ENCODE data around the gene THOC6. TPM values are rescaled to one million over a fixed set of nuclear protein-coding genes. Genes with fewer than 3 reads are reported as not detected.
"Not testable (repeated sequence)": the region's sequence is repeated elsewhere in the genome, so short reads cannot be mapped to it uniquely, and the experiment has no call there.

THOC6 gene
- total RNA-seq, 1 experiment from 2014 or later: 118 TPM

DNA sequence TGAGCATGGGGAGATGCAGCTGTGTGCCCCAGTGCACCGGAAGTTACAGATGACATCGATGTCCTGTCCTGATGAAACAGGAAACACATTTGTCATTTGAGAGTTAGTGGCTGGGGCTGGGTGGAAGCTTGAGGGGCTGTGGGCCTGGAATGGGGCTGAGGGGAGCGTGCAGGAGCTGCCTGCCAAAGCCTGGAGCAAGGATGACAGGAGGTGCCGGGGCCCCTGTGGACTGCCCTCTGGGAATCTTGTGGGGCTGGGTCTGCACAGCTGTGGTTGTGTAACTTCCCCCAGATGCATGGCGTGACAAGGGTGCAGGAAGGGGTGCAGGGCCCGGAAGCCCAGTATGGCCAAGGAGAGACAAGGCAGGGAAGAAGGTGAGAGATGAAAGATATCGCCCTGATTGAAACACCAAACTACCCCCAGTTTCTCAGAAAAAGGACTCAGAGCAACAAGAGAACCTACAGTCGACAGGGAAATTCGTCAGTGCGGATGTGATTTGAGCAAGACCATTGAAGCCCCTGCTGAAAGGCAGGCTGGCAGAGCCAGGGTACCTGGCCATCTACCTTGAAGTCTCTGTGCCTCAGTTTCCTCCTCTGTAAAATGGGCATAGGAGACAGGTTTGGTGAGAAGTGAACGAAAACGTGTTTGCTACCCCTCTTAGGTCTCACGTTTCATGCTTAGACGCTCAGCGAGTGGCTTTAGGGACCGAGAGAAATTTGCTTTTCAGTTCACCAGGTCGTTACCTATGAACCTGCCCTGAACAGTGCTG lies 31.3 kb downstream of the THOC6 start:
- Histone ChIP-seq H3K9me3 (no peaks in the 10 kb centered on the region), H3K27me3 (no peaks in the 10 kb centered on the region), H3K36me3 (no peaks in the 10 kb centered on the region; the same call in 1 of the 2 replicates), H3K4me3 (no peak overlapping the region)
- no peak for DNase-seq

DNA sequence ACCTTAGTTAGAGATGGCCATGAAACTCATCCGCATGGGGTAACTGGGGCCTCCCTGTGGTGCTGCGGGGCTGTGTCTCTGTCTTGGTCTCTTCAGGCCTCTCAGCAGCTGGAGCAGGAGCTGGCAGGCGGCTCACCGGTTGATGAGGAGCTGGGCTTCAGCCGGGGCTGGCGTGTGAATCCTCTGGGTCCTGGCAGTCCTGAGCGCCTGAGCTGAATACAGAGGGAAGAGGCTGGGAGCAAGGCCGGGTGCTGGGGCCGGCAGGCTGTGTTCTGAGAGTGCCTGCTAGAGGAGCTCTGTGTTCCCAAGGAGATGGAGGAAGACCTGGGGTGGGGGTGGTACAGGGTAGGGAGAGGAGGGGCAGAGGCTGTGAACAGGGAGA lies 31.9 kb downstream of the THOC6 start:
- H3K9me3 ChIP-seq, H3K27me3 ChIP-seq, H3K36me3 ChIP-seq, H3K4me3 ChIP-seq, DNase-seq: not testable (repeated sequence)

DNA sequence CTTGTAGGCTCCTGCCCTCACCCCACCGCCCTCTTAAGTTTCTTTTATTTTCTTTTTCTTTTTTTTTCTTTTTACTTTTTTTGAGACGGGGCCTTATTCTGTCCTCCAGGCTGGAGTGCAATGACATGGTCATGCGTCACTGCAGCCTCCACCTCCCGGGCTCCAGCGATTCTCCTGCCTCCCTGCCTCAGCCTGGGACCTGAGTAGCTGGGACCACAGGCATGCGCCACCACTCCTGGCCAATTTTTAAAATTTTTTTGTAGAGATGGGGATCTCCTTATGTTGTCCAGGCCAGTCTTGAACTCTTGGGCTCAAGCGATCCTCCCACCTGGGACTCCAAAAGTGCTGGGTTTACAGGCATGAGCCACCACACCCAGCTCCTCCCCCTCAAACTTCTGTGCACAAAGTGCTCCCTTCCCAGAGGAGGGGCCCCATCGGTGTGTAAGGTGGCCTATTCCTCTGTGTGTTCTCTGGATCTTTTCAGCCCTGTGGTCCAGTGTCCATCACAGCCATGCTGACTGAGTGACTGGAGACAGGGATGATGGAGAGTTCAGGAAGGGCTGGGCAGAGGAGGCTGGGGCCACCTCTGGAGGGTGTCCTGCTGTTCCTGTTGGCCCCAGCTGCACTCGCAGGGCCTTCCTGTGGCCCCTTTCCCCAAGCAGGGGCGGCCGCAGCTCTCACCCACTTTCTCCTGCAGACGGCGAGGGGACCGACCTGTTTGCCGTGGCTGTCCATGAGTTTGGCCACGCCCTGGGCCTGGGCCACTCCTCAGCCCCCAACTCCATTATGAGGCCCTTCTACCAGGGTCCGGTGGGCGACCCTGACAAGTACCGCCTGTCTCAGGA lies 32.7 kb downstream of the THOC6 start:
- Histone ChIP-seq H3K27me3 (no peaks in the 10 kb centered on the region), H3K4me3 (no peak overlapping the region), H3K36me3 (no peaks in the 10 kb centered on the region; the same call in 1 of the 2 replicates), H3K9me3 (no peaks in the 10 kb centered on the region)
- DNase-seq: no peak

DNA sequence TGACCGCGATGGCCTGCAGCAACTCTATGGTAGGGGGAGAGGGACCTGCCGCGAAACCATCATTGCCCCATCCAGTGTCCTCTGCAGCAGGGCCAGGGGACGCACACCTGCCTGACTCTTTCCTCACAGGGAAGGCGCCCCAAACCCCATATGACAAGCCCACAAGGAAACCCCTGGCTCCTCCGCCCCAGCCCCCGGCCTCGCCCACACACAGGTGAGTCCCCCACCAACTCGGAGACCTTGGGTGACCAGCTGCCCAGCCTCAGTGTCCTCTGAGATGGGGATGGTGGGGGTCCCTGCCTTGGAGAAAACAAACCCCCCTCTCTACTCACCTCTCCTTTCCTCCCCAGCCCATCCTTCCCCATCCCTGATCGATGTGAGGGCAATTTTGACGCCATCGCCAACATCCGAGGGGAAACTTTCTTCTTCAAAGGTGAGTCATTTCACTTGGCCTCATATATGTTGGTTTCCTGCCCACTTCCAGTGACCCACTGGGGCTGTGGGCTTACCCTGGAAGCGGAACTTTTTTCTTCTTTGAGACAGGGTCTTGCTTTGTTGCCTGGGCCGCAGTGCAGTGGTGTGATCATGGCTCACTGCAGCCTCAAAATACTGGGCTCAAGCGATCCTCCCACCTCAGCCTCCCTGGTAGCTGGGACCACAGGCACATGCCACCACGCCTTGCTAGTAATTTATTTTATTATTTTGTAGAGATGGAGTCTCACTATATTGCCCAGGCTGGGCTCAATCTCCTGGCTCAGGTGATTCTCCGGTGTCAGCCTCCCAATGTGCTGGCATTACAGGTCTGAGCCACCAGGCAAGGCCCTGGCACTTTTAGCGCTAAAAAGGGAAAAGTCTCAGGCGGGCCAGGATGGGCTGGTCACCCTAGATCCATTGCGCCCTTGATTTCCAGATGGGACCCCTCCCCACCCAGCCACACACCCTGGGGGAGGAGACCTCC lies 33.6 kb downstream of the THOC6 start:
- H3K36me3 ChIP-seq: no peaks in the 10 kb centered on the region; the same call in 1 of the 2 replicates
- H3K4me3 ChIP-seq: no peak overlapping the region
- no peaks in the 10 kb centered on the region for H3K27me3 ChIP-seq
- H3K9me3 ChIP-seq: no peaks in the 10 kb centered on the region
- no peak for DNase-seq

DNA sequence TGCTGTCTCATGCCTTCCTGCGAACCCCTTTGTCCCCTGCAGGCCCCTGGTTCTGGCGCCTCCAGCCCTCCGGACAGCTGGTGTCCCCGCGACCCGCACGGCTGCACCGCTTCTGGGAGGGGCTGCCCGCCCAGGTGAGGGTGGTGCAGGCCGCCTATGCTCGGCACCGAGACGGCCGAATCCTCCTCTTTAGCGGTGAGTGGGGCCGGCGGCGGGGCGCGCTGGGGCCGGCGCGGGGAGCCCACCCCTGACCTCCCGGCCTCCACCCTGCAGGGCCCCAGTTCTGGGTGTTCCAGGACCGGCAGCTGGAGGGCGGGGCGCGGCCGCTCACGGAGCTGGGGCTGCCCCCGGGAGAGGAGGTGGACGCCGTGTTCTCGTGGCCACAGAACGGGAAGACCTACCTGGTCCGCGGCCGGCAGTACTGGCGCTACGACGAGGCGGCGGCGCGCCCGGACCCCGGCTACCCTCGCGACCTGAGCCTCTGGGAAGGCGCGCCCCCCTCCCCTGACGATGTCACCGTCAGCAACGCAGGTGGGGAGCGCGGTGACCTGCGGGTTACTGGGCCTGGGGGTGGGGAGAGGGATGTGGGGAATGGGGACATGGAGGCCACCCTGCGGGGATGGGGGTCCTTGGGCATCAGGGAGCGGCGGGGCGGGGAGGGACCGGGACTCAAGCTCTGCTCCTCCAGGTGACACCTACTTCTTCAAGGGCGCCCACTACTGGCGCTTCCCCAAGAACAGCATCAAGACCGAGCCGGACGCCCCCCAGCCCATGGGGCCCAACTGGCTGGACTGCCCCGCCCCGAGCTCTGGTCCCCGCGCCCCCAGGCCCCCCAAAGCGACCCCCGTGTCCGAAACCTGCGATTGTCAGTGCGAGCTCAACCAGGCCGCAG lies 34.5 kb downstream of the THOC6 start:
- Histone ChIP-seq H3K9me3 (no peaks in the 10 kb centered on the region), H3K4me3 (peak overlapping the region; percentile 98), H3K36me3 (no peaks in the 10 kb centered on the region; the same call in 1 of the 2 replicates), H3K27me3 (no peaks in the 10 kb centered on the region)
- DNase-seq: no peak

DNA sequence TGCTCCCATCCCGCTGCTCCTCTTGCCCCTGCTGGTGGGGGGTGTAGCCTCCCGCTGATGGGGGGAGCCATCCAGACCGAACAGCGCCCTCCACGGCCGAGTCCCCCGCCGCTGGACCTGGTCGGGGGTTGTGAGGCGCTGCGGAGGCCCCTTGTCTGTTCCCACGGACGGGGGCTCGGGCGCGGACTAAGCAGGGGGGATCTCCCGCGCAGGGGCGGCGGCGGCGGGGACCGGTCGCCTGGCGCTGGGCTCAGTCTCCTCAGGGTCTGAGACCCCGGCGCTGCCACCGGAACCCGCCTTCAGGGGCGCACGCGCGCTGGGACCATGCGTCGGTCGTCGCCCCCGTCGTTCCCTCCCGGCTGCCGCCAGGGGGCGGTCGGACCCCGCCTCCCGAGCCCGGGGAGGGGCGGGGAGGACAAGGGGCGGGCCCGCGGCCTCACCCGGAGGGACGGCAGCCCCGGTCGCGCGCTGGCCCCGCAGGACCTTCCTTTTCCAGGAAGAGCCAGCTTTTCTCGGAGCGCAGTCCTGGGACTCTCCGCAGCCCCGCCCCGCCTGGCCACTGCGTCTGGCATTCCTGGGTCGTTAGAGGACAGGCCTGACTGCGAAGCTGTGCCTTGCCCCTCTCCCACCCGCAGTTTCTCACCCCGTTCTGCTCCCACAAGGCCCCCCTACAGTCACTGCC lies 35.3 kb downstream of the THOC6 start:
- H3K27me3 ChIP-seq: no peaks in the 10 kb centered on the region

DNA sequence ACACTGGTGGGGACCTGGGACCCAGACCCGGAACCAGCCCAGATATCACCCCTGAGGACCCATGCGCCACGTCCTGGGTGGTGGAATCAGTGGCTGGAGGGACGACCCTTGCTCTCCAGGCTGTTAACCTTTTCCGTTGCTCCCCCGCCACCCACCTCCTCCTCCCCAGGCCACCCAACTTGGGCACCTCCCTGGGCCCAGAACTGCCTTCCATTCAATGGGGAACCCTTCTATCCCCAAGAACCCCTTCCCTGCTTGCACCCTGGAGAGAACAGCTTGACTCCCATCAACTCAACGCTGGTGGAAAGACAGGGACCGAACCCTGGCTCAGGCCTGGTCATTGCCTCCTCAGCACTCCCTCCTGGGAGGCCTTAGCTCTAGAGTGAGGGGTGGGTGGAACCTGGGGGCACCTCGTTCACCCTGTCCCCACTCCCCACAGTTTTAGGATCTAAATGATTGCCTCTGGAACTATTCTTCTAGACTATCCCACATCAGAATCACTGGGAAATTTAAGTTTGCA lies 35.9 kb downstream of the THOC6 start:
- H3K27me3 ChIP-seq: no peaks in the 10 kb centered on the region
- no peaks in the 10 kb centered on the region for H3K9me3 ChIP-seq
- peak overlapping the region; percentile 98 for H3K4me3 ChIP-seq
- no peaks in the 10 kb centered on the region; the same call in 1 of the 2 replicates for H3K36me3 ChIP-seq
- no peak for DNase-seq

More for the DNA sequence above, 35.3 kb downstream of the THOC6 start:
- Histone ChIP-seq H3K4me3 (peak overlapping the region; percentile 98), H3K36me3 (no peaks in the 10 kb centered on the region; the same call in 1 of the 2 replicates), H3K9me3 (no peaks in the 10 kb centered on the region)
- DNase-seq: peak; percentile 93

DNA sequence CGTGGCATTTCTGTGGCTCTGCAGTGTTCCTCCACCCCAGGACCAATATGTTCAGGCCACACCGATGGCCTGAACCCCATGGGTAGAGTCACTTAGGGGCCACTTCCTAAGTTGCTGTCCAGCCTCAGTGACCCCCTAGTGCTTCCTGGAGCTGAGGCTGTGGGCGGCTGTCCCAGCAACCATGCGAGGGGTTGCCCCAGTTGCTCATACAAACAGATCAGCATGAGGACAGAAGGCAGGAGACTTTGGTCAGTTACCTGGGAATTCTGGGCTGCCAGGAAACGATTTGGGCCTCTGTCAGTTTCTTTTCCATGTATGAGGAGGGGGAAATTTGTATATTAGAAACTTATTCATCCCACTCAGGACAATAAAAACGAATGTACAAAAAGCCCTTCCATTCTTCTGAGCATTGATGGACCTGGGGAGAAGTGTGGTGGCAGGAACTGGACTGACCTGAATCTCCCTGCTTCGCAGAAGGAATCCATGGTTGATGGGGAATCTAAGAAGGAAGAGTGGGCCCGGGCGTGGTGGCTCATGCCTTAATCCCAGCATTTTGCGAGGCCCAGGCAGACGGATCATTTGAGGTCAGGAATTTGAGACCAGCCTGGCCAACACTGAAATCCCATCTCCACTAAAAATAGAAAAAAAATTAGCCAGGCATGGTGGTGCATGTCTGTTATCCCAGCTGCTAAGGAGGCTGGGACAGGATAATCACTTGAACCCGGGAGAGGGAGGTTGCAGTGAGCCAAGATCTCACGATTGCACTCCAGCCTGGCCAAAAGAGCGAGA lies 36.7 kb downstream of the THOC6 start:
- H3K36me3 ChIP-seq: no peaks in the 10 kb centered on the region; the same call in 1 of the 2 replicates
- no peak for DNase-seq
- H3K27me3 ChIP-seq: no peaks in the 10 kb centered on the region
- H3K4me3 ChIP-seq: no peak overlapping the region
- no peaks in the 10 kb centered on the region for H3K9me3 ChIP-seq

DNA sequence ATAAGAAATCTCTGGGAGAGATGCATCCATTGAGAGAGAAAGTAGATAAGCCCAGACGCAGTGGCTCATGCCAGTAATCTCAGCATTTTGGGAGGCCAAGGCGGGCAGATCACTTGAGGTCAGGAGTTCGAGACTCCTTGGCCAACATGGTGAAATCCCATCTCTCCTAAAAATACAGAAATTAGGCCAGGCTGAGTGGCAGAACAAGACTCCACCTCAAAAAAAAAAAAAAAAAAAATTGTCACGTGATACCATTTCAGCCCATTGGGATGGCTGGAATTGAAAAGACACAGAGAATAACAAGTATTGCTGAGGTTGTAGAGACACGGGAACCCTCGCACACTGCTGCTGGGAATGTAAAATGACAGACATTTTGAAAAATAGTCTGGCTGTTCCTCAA lies 38.7 kb downstream of the THOC6 start:
- no peak for DNase-seq
- H3K9me3 ChIP-seq: no peaks in the 10 kb centered on the region
- no peak overlapping the region for H3K4me3 ChIP-seq
- no peaks in the 10 kb centered on the region; the same call in 1 of the 2 replicates for H3K36me3 ChIP-seq
- no peaks in the 10 kb centered on the region for H3K27me3 ChIP-seq

DNA sequence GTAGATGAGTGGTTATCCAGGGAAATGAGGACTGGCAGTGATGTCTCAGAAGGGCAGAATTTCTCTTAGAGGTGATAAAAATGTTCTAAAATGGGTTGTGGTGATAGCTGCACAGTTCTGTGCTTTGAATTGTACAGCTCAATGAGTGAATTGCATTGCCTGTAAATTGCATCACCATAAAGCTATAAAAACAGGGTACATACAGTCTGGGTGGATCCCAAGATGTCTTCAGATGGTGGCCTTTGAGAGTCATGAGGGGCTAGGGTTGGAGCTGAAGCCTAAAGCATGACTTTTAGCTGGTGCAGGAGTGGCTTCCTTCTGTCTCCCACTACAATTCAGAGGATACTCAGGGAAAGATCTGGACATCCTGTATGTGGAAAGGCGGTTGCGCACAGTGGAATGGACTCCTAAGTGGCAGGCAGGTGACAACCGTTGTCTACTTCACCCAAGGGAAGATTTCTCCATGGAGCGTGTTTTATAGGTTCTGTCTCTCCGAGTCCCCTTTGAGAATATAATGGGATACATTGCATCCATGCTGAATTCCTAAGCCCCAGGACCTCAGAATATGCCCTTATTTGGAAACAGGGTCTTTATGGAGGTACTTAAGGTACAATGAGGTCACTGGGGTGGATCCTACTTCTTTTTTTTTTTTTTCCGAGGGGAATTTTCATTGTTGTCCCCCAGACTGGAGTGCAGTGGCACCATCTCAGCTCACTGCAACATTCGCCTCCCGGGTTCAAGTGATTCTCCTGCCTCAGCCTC lies 40.0 kb downstream of the THOC6 start:
- Histone ChIP-seq H3K27me3 (no peaks in the 10 kb centered on the region), H3K36me3 (no peaks in the 10 kb centered on the region), H3K9me3 (no peaks in the 10 kb centered on the region), H3K4me3 (no peak overlapping the region)
- DNase-seq: no peak

DNA sequence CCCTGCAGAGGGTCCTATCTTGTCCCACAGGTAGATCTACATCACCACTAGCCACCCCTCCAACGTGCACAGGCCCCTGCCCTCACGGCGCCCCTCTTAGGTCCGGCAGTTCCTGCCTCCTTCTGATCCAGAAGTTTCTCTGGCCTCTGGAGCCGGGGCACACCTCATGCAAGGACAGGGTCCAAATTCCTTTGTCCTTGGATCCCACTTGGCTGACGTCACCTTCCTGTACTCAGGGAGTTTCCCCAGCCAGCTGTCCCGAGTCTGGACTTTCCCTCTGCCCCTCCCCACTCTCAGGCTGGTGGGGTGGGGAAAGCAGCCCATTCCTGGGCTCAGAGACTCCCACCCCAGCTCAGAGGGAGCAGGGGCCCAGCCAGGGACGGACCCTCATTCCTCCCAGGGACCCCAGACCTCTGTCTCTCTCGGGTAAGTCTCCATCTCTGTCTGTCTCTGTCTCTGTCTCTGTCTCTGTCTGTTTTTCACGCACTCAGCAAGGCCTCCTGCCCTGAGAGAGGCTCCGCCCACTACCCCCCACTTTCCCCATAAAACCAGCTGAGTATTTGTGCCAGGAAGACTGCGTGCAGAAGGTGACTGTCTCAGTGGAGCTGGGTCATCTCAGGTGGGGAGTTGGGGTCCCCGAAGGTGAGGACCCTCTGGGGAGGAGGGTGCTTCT lies 41.4 kb downstream of the THOC6 start, which contains the start of gene IL32:
IL32 (plus strand) TSS at position 572 of the 673 bp plus-strand sequence. CDS start 172 bp downstream, outside the sequence.
- H3K4me3 ChIP-seq: no peak within 1 kb of the TSS
- DNase-seq: peak; percentile 70
- H3K36me3 ChIP-seq: no peaks in the 10 kb centered on the region
- no peaks in the 10 kb centered on the region for H3K27me3 ChIP-seq
- H3K9me3 ChIP-seq: no peaks in the 10 kb centered on the region

DNA sequence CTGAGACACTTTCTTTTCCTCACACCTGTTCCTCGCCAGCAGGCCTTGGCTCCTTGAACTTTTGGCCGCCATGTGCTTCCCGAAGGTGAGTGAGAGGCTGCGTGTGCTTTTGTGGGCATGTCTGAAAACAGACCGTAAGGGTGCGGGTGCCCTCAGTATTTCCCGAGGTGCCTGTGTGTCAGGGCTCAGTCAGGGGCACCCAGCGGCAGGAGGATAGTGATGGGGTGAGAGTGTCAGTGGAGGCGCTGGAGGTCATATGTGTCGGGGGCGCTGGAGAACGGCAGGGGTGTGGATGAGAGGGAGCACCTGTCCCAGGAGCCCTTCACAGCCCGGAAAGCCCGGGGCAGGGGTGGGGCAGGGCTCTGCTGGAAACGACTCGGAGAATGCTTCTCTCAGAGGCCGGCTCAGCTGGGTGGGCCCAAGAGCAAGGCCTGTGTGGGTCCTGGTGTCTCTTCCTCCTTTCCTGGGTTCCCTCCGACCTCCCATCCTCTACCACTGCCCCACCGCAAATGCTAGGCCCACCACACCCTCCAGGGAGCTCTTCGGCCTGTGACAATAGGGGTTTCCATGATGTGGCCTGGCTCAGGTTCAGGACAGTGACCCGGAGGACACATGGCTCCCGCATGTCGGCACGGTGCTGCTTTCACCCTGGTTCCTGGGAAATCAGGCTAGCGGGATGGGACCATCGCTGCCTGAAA lies 42.1 kb downstream of the THOC6 start:
- no peak overlapping the region for H3K4me3 ChIP-seq
- DNase-seq: no peak
- no peaks in the 10 kb centered on the region for H3K27me3 ChIP-seq
- no peaks in the 10 kb centered on the region for H3K9me3 ChIP-seq
- no peaks in the 10 kb centered on the region for H3K36me3 ChIP-seq

DNA sequence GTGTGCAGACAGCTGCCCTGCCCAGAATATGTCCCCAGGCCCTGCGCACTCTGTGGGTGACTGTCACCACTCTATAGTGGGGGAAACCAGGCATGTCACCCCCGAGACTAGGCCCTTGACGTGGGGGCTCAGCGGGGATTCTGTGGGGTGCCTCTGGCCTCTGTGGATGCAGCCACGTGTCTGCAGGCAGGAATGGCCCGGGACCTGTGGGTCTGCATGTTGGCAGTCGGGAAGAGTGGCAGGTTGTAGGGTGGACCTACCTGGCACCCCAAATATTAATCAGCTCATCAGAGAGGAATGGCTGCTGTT lies 42.6 kb downstream of the THOC6 start:
- H3K36me3 ChIP-seq: no peaks in the 10 kb centered on the region
- H3K4me3 ChIP-seq: no peak overlapping the region

More for the DNA sequence above, 42.6 kb downstream of the THOC6 start:
- H3K9me3 ChIP-seq: no peaks in the 10 kb centered on the region
- no peak for DNase-seq
- no peaks in the 10 kb centered on the region for H3K27me3 ChIP-seq
